ENCODE measurements around the gene MERTK.
"Not testable (repeated sequence)": the region's sequence is repeated elsewhere in the genome, so short reads cannot be mapped to it uniquely, and the experiment has no call there.

MERTK gene

GRCh38 chr2:111946294-111947114, 48.1 kb downstream of the MERTK start:
- DNase-seq, result no peak

GRCh38 chr2:111947219-111947618, 48.8 kb downstream of the MERTK start:
- no peak for DNase-seq

- no peak for DNase-seq
Observed at GRCh38 chr2:111948832-111949231, 50.4 kb downstream of the MERTK start.

- no peak for DNase-seq
Observed at GRCh38 chr2:111950236-111950635, 51.8 kb downstream of the MERTK start.

GRCh38 chr2:111951486-111951885, 53.1 kb downstream of the MERTK start:
- no peak for DNase-seq

- DNase-seq, result no peak
Observed at GRCh38 chr2:111952871-111953452, 54.6 kb downstream of the MERTK start.

GRCh38 chr2:111954602-111955332, 56.4 kb downstream of the MERTK start:
- no peak for DNase-seq

GRCh38 chr2:111957872-111958354, 59.5 kb downstream of the MERTK start:
- DNase-seq, result no peak

- no peak for DNase-seq
Observed at GRCh38 chr2:111958901-111959300, 60.5 kb downstream of the MERTK start.

- no peak for DNase-seq
Observed at GRCh38 chr2:111961663-111962062, 63.3 kb downstream of the MERTK start.

GRCh38 chr2:111963086-111963485, 64.7 kb downstream of the MERTK start:
- DNase-seq, result not testable (repeated sequence)

GRCh38 chr2:111963508-111963907, 65.1 kb downstream of the MERTK start:
- DNase-seq, result not testable (repeated sequence)

- no peak for DNase-seq
Observed at GRCh38 chr2:111965062-111965461, 66.7 kb downstream of the MERTK start.

GRCh38 chr2:111966241-111966640, 67.8 kb downstream of the MERTK start:
- no peak for DNase-seq

- DNase-seq, result no peak
Observed at GRCh38 chr2:111967018-111967417, 68.6 kb downstream of the MERTK start.

- no peak for DNase-seq
Observed at GRCh38 chr2:111970453-111970852, 72.0 kb downstream of the MERTK start.

GRCh38 chr2:111972955-111973565, 74.7 kb downstream of the MERTK start:
- DNase-seq, result no peak

- no peak for DNase-seq
Observed at GRCh38 chr2:111973701-111974100, 75.3 kb downstream of the MERTK start.

- no peak for DNase-seq
Observed at GRCh38 chr2:111975053-111975552, 76.7 kb downstream of the MERTK start.

GRCh38 chr2:111975819-111976218, 77.4 kb downstream of the MERTK start:
- DNase-seq, result no peak

- no peak for DNase-seq
Observed at GRCh38 chr2:111977240-111977639, 78.8 kb downstream of the MERTK start.

GRCh38 chr2:111978452-111979170, 80.2 kb downstream of the MERTK start:
- DNase-seq, result no peak
